Activated T-cell treated with anti-CD3 and anti-CD28 coated beads, Interleukin-2, amount 50 U/mL, for 1 hour (primary cell): ENCODE data around the gene RTKN2.

Experiments
- DNase-seq: peaks from one replicate; pipeline ENCODE4 v3.0.0-alpha.2; 2020

RTKN2 gene

DNA sequence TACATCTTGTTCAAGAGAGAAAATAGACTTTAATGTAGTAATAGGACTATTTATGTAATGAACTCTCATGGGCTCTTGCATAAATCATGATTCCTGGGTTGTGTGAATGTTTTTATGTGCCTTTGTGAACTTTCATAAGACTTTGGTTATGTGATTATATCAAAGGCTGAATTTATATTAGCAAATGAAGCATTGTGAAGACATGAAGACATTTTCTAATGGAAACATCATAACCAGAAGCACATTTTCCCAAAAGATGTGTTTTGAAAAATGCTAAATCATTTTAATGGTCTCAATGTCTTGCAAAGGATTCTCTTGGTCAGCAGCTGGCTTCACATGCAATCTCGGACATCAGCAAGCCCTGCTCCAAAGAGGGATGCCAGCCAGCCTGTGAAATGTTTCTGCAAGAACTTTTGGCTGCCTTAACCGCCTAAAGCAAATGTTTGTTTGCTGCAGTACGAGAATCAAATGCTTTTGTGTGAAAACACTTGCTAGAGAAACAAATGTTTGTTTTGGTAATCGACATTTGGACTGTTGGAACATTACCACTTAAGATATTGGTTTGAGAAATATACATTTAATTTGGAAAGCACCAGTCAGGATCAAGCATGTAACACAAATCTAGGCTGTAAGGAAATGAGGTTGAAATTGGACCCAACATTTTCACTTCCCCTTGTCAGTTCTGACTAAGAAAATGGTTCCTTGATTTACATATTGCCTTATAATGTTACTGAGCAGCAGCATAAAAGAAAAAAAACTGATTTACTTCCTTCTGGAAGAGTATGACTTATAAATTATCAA is 102.1 kb downstream of the RTKN2 start:
- DNase-seq: no peak

DNA sequence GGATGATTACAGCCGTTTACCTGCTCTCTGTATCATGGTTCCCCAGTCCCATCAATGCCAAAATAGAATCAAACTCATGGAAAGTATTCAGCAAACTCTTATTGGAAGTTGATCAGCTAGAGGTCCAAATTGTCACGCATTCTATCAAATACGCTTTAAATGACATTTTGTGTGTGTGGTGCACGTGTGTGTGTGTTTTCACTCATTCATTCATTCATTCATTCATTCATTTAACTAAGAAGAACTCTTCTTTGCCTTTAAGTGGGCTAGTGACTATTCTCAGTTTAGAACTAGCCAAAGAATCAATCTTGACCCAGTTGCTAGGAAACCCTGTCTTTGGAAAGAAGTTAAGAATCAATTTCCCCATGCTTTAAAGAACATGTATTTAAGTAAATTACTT is 102.8 kb downstream of the RTKN2 start:
- no peak for DNase-seq

DNA sequence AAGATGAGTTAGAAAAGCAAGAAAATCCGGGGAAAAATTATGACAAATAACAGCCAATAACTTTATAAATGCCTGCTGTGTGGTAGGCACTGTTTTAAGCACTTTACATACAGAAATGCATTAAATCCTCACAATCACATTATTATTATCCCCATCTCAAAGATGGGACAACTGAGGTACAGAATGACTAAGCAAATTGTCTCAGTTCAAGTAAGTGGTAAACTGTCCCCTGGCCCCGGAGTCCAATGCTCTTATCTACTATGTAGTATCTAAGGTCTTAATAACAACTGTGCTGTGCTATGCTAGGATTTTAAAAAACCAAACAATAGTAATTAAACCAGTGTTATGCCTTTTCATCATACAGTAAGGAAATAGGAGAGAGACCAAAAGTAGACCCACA is 105.6 kb downstream of the RTKN2 start:
- no peak for DNase-seq

DNA sequence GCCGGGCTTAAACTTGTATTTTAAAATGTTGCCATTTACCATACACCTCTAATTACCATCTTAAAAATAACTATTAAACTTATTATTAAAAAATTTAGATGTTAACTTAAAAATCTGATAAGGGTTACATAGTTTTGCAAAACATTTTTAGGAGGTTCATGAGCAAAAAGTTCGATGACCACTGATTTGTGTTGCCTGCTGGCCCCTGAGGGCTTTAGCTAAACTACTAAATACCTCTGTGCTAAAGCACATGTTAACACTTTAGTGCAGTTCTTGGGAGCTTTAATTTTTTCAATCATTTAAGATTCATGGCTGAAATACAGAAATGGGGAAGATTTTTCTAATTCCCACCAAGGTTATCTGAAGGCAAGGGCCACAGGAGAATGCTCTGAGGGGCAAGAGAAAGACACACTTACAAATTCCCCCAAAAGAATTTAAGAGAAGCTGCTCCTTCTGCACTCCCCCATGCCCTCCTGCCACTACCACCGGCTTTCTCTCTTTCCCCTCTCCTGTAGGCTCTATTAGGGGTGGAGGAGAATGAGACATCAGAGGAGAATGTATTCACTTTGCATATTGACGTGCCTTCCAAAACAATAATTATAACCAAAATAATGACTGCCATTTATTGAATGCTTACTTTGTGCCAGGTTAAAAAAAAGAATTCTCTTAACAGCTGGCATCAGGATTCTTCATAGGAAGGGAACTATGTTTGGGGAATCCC is 106.2 kb downstream of the RTKN2 start:
- DNase-seq: no peak

DNA sequence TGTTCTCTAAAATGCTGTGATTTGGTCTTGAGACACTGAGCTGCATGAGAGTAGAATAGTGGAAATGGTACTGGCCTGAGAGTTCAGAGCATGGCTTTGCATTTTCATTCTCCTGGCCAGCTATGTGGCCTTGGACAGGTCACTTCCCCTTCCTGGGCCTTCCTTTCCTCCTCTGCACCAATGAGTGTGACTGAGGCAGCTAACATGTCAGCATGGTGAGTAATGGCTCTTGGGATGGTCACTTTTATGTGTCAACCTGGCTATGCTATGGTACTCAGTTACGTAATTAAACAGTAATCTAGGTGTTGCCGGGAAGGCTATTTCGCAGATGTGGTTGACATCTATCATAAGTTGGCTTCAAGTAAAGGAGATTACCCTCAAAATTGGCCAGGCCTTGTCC is 109.3 kb downstream of the RTKN2 start:
- DNase-seq: no peak

DNA sequence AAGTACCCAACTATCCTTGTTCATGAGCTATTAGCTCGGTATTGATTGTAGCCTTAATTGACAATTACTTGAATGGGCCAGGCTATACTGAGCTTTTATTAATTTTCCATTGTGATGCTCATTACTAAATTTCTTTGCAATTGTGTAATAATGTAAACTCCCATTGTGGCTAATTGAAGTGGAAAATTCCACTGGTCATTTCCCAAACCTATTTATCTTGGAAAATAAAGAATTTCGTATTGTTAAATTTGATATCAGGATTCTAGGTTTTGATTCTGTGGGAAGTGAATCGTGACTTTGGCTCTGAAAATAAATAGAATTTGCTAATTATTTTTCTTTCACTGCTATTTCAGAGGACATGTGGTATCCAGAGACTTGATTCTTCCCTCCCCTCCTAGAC is 111.0 kb downstream of the RTKN2 start:
- DNase-seq: no peak

DNA sequence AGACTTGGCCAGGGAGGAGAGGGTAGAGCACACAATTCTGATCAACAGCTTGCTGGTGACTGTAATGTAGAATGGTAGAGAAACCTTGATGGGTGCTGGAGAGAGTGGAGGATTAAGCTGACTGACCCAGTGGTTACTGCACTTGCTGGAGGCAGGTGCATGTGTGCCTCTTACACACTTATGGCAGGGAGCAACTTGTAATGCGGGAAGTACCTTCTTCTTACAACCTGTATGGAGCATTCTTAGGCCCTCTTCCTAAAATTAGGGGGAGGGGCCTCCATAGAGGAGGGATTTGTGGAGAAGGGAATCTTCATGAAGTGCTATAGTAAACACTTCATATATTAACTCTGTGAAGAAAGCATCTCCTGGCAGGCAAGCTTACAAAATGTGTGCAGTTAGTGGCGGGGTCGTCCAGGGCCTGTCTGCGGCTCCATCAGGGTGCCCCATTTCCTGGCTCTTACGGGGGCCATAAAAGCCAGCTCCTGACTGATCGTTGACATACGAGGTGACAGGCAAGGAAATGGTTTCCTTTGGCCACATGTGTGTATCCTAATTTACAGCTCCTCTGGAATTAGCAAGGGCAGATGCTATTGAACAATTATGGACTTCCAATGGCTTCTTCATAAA is 113.5 kb downstream of the RTKN2 start:
- no peak for DNase-seq

DNA sequence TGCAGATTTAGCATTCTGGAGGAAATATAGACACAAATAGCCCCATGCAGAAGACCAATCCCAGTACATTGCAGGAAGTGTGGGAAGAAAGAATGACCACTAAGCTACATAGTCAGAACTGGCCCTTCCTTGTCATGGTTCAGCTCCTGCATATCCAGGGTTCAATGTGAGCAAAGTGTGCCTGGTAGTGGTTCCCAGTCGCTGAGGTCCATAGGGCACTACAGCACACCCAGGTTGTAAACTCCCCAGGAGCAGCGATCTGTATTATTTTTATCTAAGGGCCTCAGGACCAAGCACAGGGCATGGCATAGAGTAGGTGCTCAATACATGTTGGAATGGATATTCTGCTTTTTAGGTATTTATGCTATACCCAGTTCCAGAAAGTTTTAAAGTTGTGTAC is 114.4 kb downstream of the RTKN2 start:
- DNase-seq: no peak

DNA sequence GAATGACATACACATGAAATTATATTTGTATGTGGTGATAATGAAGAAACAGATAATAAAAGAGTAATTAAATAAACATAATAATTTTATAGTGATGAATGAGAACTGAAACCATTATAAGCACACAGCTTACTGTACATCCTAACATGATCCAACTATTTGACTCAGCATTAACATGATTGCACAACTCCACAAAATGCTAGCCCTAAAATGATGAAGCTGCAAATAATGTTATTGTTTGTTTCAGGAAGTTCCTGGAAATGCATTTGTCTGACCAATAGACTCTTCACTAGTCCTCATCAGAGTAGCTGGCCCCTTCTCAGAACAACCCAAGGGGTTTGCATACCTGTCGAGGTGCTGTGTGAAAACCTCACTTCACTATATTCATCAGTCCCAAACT is 115.5 kb downstream of the RTKN2 start:
- no peak for DNase-seq

DNA sequence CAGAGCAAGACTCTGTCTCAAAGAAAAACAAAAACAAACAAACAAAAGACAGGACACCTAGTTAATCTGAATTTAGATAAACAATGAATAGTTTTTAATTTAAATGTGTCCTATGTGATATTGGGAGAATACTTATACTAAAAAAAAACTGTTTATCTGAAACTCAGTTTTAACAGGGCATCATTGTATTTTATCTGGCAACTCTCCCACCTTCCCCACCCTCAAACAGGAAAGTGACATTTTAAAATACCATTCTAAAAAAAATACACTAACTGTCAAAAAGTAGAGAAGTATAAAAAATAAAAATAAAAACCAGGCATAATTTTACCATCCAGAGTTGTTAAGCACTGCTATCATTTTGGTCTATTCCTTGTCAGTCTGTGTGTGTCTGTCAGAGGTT is 119.0 kb downstream of the RTKN2 start:
- DNase-seq: no peak

DNA sequence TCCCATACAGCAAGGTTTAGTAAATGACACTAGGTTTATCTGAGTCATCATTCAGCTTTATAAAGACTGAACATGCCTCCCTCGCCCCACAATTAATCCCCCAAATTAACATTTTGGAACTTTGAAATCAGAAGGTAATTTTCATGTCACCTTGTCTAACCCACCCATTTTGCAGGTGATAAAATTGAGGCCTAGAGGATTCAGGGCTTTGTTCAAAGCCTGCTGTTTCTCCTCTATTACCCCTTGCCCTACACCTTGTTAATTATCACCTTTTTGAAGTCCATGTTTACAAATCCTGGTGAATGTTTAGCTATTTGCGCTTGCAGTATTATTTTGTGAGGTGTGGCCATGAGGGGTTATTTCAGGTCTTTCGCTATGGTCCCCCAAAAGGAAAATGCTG is 120.5 kb downstream of the RTKN2 start:
- no peak for DNase-seq

DNA sequence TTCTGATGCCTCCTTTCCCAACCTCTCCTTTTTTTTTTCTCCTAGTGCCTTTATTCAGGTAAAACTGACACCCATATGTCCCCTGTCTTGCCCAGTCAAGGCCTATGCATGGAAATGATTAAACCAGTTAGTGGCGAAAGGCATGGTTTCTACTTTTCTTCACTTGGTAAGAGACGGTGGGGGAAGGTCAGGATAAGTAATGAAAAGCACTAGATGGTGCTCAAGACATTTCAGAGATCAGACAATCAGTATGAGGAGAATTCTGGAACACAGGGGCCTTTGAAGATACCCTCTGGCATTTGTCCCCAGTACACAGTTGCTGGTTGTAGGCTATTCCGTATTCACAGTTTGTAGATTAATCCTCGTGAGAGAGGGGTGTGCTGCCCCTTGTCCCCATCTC is 121.2 kb downstream of the RTKN2 start:
- DNase-seq: no peak

DNA sequence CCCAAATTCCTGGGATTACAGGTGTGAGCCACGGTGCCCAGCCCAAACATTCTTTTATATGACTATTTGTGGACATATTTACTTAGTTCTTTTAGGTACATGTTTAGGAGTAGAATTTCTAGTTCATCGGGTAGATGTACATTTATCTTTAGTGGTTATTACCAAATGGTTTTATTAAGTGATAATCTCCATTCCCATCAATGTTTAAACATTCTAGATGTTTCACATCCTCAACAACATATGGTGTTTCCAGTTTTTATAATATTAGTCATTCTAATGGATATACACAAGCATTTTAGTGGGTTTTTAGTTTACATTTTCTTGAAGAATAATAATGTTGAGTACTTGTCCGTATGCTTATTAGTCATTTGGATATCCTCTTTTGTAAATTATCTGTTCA is 131.7 kb downstream of the RTKN2 start:
- no peak for DNase-seq

DNA sequence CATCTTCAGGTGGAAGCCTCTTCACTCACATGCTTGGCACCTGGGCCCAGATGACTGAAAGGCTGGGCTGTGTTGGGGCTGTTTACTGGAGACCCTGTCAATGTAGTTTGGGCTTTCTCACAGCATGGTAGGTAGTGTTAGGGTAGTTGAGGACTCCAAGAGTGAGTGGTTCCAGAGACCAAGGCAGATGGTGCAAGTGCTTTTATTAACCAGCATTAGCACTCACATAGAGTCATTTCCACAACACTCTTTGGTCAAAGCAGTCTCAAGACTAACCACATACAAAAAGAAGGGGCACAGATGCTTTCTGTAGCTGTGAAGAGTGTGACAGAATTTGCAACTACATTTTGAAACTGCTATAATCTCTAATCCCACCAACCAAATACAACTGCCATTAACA is 135.0 kb downstream of the RTKN2 start:
- no peak for DNase-seq
